ENCODE data around the gene ZNF274.

- peak; percentile 36 for TF ChIP-seq CTCF (IDR thresholded peaks at IDR 0.05; ENCODE audit: low read depth, low read length)
- no peak for TF ChIP-seq EZH2phosphoT487 (IDR thresholded peaks at IDR 0.05; ENCODE audit: low read depth)
Measured at GRCh38 chr19:58229255-58229639, 46.4 kb downstream of the ZNF274 start.

Measured in OCI-LY3 (cell line).